Measurements from ENCODE around the gene RRP9.
A peak's percentile ranks its signal among the peaks of the same experiment; 100 is the strongest.

RRP9 gene

GRCh38 chr3:51974277-51974962 is 32.7 kb upstream of the RRP9 start:
- H3K9ac ChIP-seq (ENCODE audit: low read depth, low read length, poor library complexity, severe bottlenecking) = peak overlapping the region; percentile 95
- peak overlapping the region; percentile 95 for H2AFZ ChIP-seq (ENCODE audit: low read length)
- H3K4me1 ChIP-seq (ENCODE audit: insufficient read depth, low read length, poor library complexity, severe bottlenecking) = peaks cover 37% of the 10 kb centered on the region
- H3F3A ChIP-seq (ENCODE audit: low read depth) = peaks cover 9% of the 10 kb centered on the region; the same call in 1 of the 2 replicates
- H3K36me3 ChIP-seq (ENCODE audit: insufficient read depth, low read length) = no peaks in the 10 kb centered on the region
- no peaks in the 10 kb centered on the region for H3K27me3 ChIP-seq (ENCODE audit: insufficient read depth, low read length, poor library complexity, severe bottlenecking)
- no peaks in the 10 kb centered on the region for H4K20me1 ChIP-seq (ENCODE audit: insufficient read depth, low read length, poor library complexity, severe bottlenecking)
- no peaks in the 10 kb centered on the region for H3K9me2 ChIP-seq (replicated peaks; ENCODE audit: low read depth, low read length)
- peak overlapping the region; percentile 99 for H3K4me2 ChIP-seq (ENCODE audit: low read depth, low read length, poor library complexity, severe bottlenecking)
- H3K9me3 ChIP-seq (ENCODE audit: insufficient read depth, low read depth, low read length) = no peaks in the 10 kb centered on the region
- peak overlapping the region; percentile 97 for H3K4me3 ChIP-seq (ENCODE audit: low read length, poor library complexity, severe bottlenecking)
- TF ChIP-seq EZH2phosphoT487 (IDR thresholded peaks at IDR 0.05; ENCODE audit: borderline replicate concordance) (no peak), CTCF (conservative IDR thresholded peaks at IDR 0.05; ENCODE audit: low read length) (no peak)
- H3K79me2 ChIP-seq (ENCODE audit: insufficient read depth, low read length) = peaks cover 14% of the 10 kb centered on the region

- Histone ChIP-seq H3K36me3 (ENCODE audit: insufficient read depth, low read length) (no peaks in the 10 kb centered on the region), H3K4me1 (ENCODE audit: insufficient read depth, low read length, poor library complexity, severe bottlenecking) (peaks cover 42% of the 10 kb centered on the region), H3K9me3 (ENCODE audit: insufficient read depth, low read depth, low read length) (no peaks in the 10 kb centered on the region), H3K9ac (ENCODE audit: low read depth, low read length, poor library complexity, severe bottlenecking) (no peak overlapping the region), H3K4me3 (ENCODE audit: low read length, poor library complexity, severe bottlenecking) (no peak overlapping the region), H2AFZ (ENCODE audit: low read length) (no peak overlapping the region), H3K4me2 (ENCODE audit: low read depth, low read length, poor library complexity, severe bottlenecking) (no peak overlapping the region), H3F3A (ENCODE audit: low read depth) (peaks cover 5% of the 10 kb centered on the region; the same call in 1 of the 2 replicates), H3K27me3 (ENCODE audit: insufficient read depth, low read length, poor library complexity, severe bottlenecking) (no peaks in the 10 kb centered on the region), H3K79me2 (ENCODE audit: insufficient read depth, low read length) (peaks cover 19% of the 10 kb centered on the region), H3K9me2 (replicated peaks; ENCODE audit: low read depth, low read length) (no peaks in the 10 kb centered on the region), H4K20me1 (ENCODE audit: insufficient read depth, low read length, poor library complexity, severe bottlenecking) (no peaks in the 10 kb centered on the region)
- no peak for TF ChIP-seq CTCF (conservative IDR thresholded peaks at IDR 0.05; ENCODE audit: low read length)
- TF ChIP-seq EZH2phosphoT487 (IDR thresholded peaks at IDR 0.05; ENCODE audit: borderline replicate concordance) = no peak
These were observed 29.6 kb upstream of the RRP9 start for GRCh38 chr3:51971350-51971749.

- Histone ChIP-seq H3K36me3 (ENCODE audit: insufficient read depth, low read length) (no peaks in the 10 kb centered on the region), H3K27me3 (ENCODE audit: insufficient read depth, low read length, poor library complexity, severe bottlenecking) (no peaks in the 10 kb centered on the region), H3K79me2 (ENCODE audit: insufficient read depth, low read length) (peaks cover 19% of the 10 kb centered on the region), H3K9me3 (ENCODE audit: insufficient read depth, low read depth, low read length) (no peaks in the 10 kb centered on the region), H3K4me3 (ENCODE audit: low read length, poor library complexity, severe bottlenecking) (no peak overlapping the region), H4K20me1 (ENCODE audit: insufficient read depth, low read length, poor library complexity, severe bottlenecking) (no peaks in the 10 kb centered on the region), H3K4me2 (ENCODE audit: low read depth, low read length, poor library complexity, severe bottlenecking) (no peak overlapping the region), H3F3A (ENCODE audit: low read depth) (peaks cover 5% of the 10 kb centered on the region; the same call in 1 of the 2 replicates), H3K9me2 (replicated peaks; ENCODE audit: low read depth, low read length) (no peaks in the 10 kb centered on the region), H3K9ac (ENCODE audit: low read depth, low read length, poor library complexity, severe bottlenecking) (no peak overlapping the region), H2AFZ (ENCODE audit: low read length) (no peak overlapping the region), H3K4me1 (ENCODE audit: insufficient read depth, low read length, poor library complexity, severe bottlenecking) (peaks cover 43% of the 10 kb centered on the region)
- TF ChIP-seq EZH2phosphoT487 (IDR thresholded peaks at IDR 0.05; ENCODE audit: borderline replicate concordance) (no peak), CTCF (conservative IDR thresholded peaks at IDR 0.05; ENCODE audit: low read length) (no peak)
These were observed 29.0 kb upstream of the RRP9 start for GRCh38 chr3:51970606-51971300.

All from Loucy (cell line).